Transverse colon (tissue), 4 donors: Measurements from ENCODE around the gene DDB1. TPM values are rescaled to one million over a fixed set of nuclear protein-coding genes. Genes with fewer than 3 reads are reported as not detected.

Source experiments
- DNase-seq: peaks from one replicate; pipeline ENCODE4 v3.0.0-alpha.2; 2019
- H3K27ac ChIP-seq, 4 donors: fragments of 200-600 bp; sonication (generic); 2 replicates each; pipeline ENCODE4 v1.5.1; 2016 to 2018; ENCODE audit warnings: inconsistent platforms in 4 of 4
- H3K27me3 ChIP-seq: fragments of 200-600 bp; sonication (generic); 2 replicates; pipeline ENCODE4 v1.5.1; 2017; ENCODE audit warnings: inconsistent platforms
- H3K36me3 ChIP-seq, 4 donors: fragments of 200-600 bp; sonication (generic); 2 replicates each; pipeline ENCODE4 v1.5.1; 2017 to 2019; ENCODE audit warnings: inconsistent platforms in 4 of 4
- H3K4me1 ChIP-seq, 4 donors: fragments of 200-600 bp; sonication (generic); 2 replicates each; pipeline ENCODE4 v1.5.1; 2017 to 2020; ENCODE audit warnings: inconsistent platforms in 4 of 4
- H3K4me3 ChIP-seq, 4 donors: fragments of 200-600 bp; sonication (generic); 1 replicate in 1 of 4; 2 replicates in 3 of 4; pipeline versions ENCODE4 v1.5.1 to v1.6.1; 2017 to 2019; ENCODE audit warnings: inconsistent platforms in 4 of 4
- H3K9me3 ChIP-seq, 2 donors: fragments of 200-600 bp; sonication (generic); 2 replicates each; pipeline ENCODE4 v1.5.1; 2017 to 2019; ENCODE audit warnings: inconsistent platforms in 2 of 2
- CTCF ChIP-seq, 5 experiments: fragments of 200-600 bp in 3 of 5; fragments of 450-650 bp in 2 of 5; sonication (generic) in 3 of 5; IDR thresholded peaks; 1 replicate in 2 of 5; 2 replicates in 3 of 5; pipeline ENCODE4 v1.5.1; 2016 to 2017; ENCODE audit warnings: antibody characterized with exemption in 5 of 5, inconsistent platforms in 3 of 5, mild to moderate bottlenecking in 2 of 5, moderate library complexity in 1 of 5
- EP300 ChIP-seq: sonication (generic); formaldehyde crosslinking; IDR thresholded peaks from one replicate; pipeline ENCODE4 v1.6.1; 2017; ENCODE audit warnings: antibody characterized with exemption, low read depth
- POLR2A ChIP-seq: fragments of 450-650 bp; IDR thresholded peaks from one replicate; pipeline ENCODE4 v1.6.1; 2016; ENCODE audit warnings: antibody characterized with exemption, mild to moderate bottlenecking, moderate library complexity
- POLR2AphosphoS5 ChIP-seq, 3 donors: sonication (generic); formaldehyde crosslinking; IDR thresholded peaks; one replicate each; pipeline ENCODE4 v1.6.1; 2016; ENCODE audit warnings: antibody characterized with exemption in 3 of 3
- WGBS, 2 donors: methylation state at CpG; one replicate each; pipeline ENCODE4 v1.1.5; 2018; ENCODE audit warnings: low coverage in 1 of 2; 5-methylcytosine and 5-hydroxymethylcytosine counted together
- in situ Hi-C, 4 donors: fragments of 200-750 bp; cut with MboI; loops; one replicate each; pipeline versions ENCODE4 v1.15.0 to v1.15.1; 2017; ENCODE audit warnings: low sequenced_read_pairs in 3 of 4, low pct_ligation_motif_present in 1 of 4, low pct_unique_long_range_greater_than_20kb in 1 of 4
- intact Hi-C: fragments of 100-400 bp; cut with DNase I; formaldehyde crosslinking; loops from one replicate; pipeline ENCODE4 v1.15.1; 2023; ENCODE audit warnings: low total_unique reads
- total RNA-seq, 4 donors: library from RNA; depleted of rRNA; stranded (reverse); fragments of >200 nt; gene quantifications; one replicate each; pipeline ENCODE4 v1.1.0, GENCODE V29; 2016

Gene DDB1
- total RNA-seq, 4 donors from 2014 or later, result 105 to 127 (median 123) TPM

- peaks cover 0 to 52% (median 24%) of the 10 kb centered on the region in 4 donors for H3K36me3 ChIP-seq
- H3K4me1 ChIP-seq, result peaks cover 11 to 19% (median 14%) of the 10 kb centered on the region in 4 donors
- no peaks in the 10 kb centered on the region for H3K27me3 ChIP-seq
- TF ChIP-seq EP300, result no peak
- no peak for TF ChIP-seq CTCF (IDR thresholded peaks at IDR 0.05)
- TF ChIP-seq POLR2A, result no peak
- TF ChIP-seq POLR2AphosphoS5 (IDR thresholded peaks at IDR 0.05), result no peak
- in situ Hi-C loops (loop anchor here in 1 of 4 donors (25.0 kb wide), 1 partner anchor 491 kb away; the partner anchor contains the start of gene CCDC86), intact Hi-C loops (no loop called here)
- H3K4me3 ChIP-seq, result no peak overlapping the region
- H3K27ac ChIP-seq, result no peak overlapping the region
- 89 to 100% methylated on average over 1 to 9 of the region's 9 CpGs for WGBS, 2 donors
- no peak for DNase-seq
- H3K9me3 ChIP-seq, result no peaks in the 10 kb centered on the region
Measured at GRCh38 chr11:61328351-61328750, 4.6 kb downstream of the DDB1 start.

- Histone ChIP-seq H3K9me3 (no peaks in the 10 kb centered on the region), H3K36me3 (peaks cover 0 to 59% (median 27%) of the 10 kb centered on the region in 4 donors), H3K4me3 (no peak overlapping the region), H3K27me3 (no peaks in the 10 kb centered on the region), H3K4me1 (peaks cover 10 to 19% (median 13%) of the 10 kb centered on the region in 4 donors), H3K27ac (no peak overlapping the region)
- in situ Hi-C loops, result loop anchor here in 1 of 4 donors (25.0 kb wide), 1 partner anchor 490 kb away; the partner anchor contains the start of gene CCDC86
- DNase-seq, result no peak
- no peak for TF ChIP-seq EP300
- TF ChIP-seq POLR2AphosphoS5 (IDR thresholded peaks at IDR 0.05), result no peak
- no peak for TF ChIP-seq CTCF (IDR thresholded peaks at IDR 0.05)
- no peak for TF ChIP-seq POLR2A
- intact Hi-C loops, result no loop called here
Measured at GRCh38 chr11:61327669-61328071, 5.2 kb downstream of the DDB1 start.

GRCh38 chr11:61325649-61326414 lies 7.1 kb downstream of the DDB1 start:
- peaks cover 0 to 3% (median 0%) of the 10 kb centered on the region in 4 donors for H3K4me1 ChIP-seq
- intact Hi-C loops, result no loop called here

More at GRCh38 chr11:61325649-61326414, 7.1 kb downstream of the DDB1 start:
- Histone ChIP-seq H3K36me3 (peaks cover 0 to 76% (median 36%) of the 10 kb centered on the region in 4 donors), H3K4me3 (no peak overlapping the region), H3K27me3 (no peaks in the 10 kb centered on the region), H3K9me3 (no peaks in the 10 kb centered on the region), H3K27ac (no peak overlapping the region)
- WGBS, 2 donors, result 73 to 100% methylated on average over 1 to 2 of the region's 2 CpGs
- in situ Hi-C loops, result loop anchor here in 1 of 4 donors (25.0 kb wide), 1 partner anchor 489 kb away; the partner anchor contains the start of gene CCDC86
- TF ChIP-seq POLR2AphosphoS5 (IDR thresholded peaks at IDR 0.05) (no peak), CTCF (IDR thresholded peaks at IDR 0.05) (no peak), POLR2A (no peak), EP300 (no peak)
- DNase-seq, result no peak
